HepG2 (cell line): ENCODE data around the gene WDR19. TPM values are rescaled to one million over a fixed set of nuclear protein-coding genes. Genes with fewer than 3 reads are reported as not detected.

Experiments
- ATAC-seq: fragments of 200-7000 bp; cut with Tn5 transposase; 3 replicates; pipeline ENCODE4 v1.9.1; 2020; ENCODE audit warnings: mild to moderate bottlenecking, moderate library complexity
- BruUV-seq: library from RNA; stranded (reverse); fragments of 400-500 nt; replicated peaks from 2 replicates; lab custom pipeline; 2021; lab: Mats Ljungman, UMichigan
- CTCF ChIA-PET: fragments of 300-600 bp; formaldehyde crosslinking; extraction: SDS; loops from one replicate; lab custom pipeline; 2021; ENCODE audit warnings: low total read pairs, inconsistent platforms, low intra/inter-chr PET ratio; lab: Yijun Ruan, JAX
- POLR2A ChIA-PET: fragments of 350-600 bp; sonication (Branson Sonifier 250); formaldehyde crosslinking; loops from one replicate; lab custom pipeline; 2020; ENCODE audit warnings: antibody characterized with exemption, inconsistent platforms; lab: Yijun Ruan, JAX
- DNase-seq: peaks from one replicate; pipeline ENCODE4 v3.0.0-alpha.2; 2015; ENCODE audit warnings: low spot score
- FAIRE-seq: peaks from 3 replicates; lab custom pipeline; 2011; peaks lifted over from hg19 to GRCh38; lab: Jason Lieb, UNC
- H2AFZ ChIP-seq: one replicate; pipeline ENCODE4 v1.6.1; 2011; ENCODE audit warnings: low read length, inconsistent platforms
- H3K27ac ChIP-seq: fragments of 300-600 bp; 3 replicates; pipeline ENCODE4 v1.8.0; 2011; ENCODE audit warnings: mixed run types, mild to moderate bottlenecking, mixed read lengths, low read length, inconsistent platforms; ENCODE audit not compliant: insufficient read depth; ENCODE audit errors: extremely low read length
- H3K27me3 ChIP-seq, 2 experiments: fragments of 200-600 bp in 1 of 2; 2 replicates in 1 of 2; 3 replicates in 1 of 2; pipeline versions ENCODE4 v1.6.0 to v1.8.0; 2011; ENCODE audit warnings: low read length in 2 of 2, mild to moderate bottlenecking in 2 of 2, moderate library complexity in 2 of 2, inconsistent platforms in 1 of 2; ENCODE audit not compliant: insufficient read depth in 2 of 2, control insufficient read depth in 1 of 2
- H3K36me3 ChIP-seq, 2 experiments: fragments of 200-600 bp in 1 of 2; replicated peaks in 1 of 2; 2 replicates in 1 of 2; 3 replicates in 1 of 2; pipeline versions ENCODE4 v1.5.1 to v1.8.0; 2011; ENCODE audit warnings: low read length in 2 of 2, inconsistent platforms in 1 of 2; ENCODE audit not compliant: insufficient read depth in 2 of 2, control insufficient read depth in 1 of 2
- H3K4me1 ChIP-seq: 2 replicates; pipeline ENCODE4 v1.5.1; 2012; ENCODE audit warnings: low read length, inconsistent platforms; ENCODE audit not compliant: insufficient read depth
- H3K4me2 ChIP-seq: 2 replicates; pipeline ENCODE4 v1.6.0; 2011; ENCODE audit warnings: low read depth, low read length, inconsistent platforms
- H3K4me3 ChIP-seq, 3 experiments: fragments of 200-600 bp in 1 of 3; sonication (generic), shearing (Covaris generic) in 1 of 3; replicated peaks in 1 of 3; 2 replicates each; pipeline ENCODE4 v1.5.1; 2011 to 2016; ENCODE audit warnings: low read length in 3 of 3, inconsistent platforms in 2 of 3, low read depth in 2 of 3, mild to moderate bottlenecking in 2 of 3, control low read depth in 1 of 3, mixed read lengths in 1 of 3; ENCODE audit not compliant: insufficient read depth in 1 of 3
- H3K79me2 ChIP-seq: one replicate; pipeline ENCODE4 v1.6.1; 2011; ENCODE audit warnings: low read length, inconsistent platforms; ENCODE audit not compliant: insufficient read depth
- H3K9ac ChIP-seq: 2 replicates; pipeline ENCODE4 v1.6.0; 2011; ENCODE audit warnings: mild to moderate bottlenecking, low read depth, low read length, inconsistent platforms; ENCODE audit not compliant: insufficient read depth
- H3K9me3 ChIP-seq: 2 replicates; pipeline ENCODE4 v1.5.1; 2012; ENCODE audit warnings: mild to moderate bottlenecking, low read length
- H4K20me1 ChIP-seq: 2 replicates; pipeline ENCODE4 v1.6.0; 2011; ENCODE audit warnings: inconsistent platforms, mild to moderate bottlenecking, low read length, moderate library complexity; ENCODE audit not compliant: insufficient read depth
- ARID4A ChIP-seq: sonication (generic); formaldehyde crosslinking; IDR thresholded peaks from 2 replicates; pipeline ENCODE4 v1.5.0; 2020; ENCODE audit warnings: mild to moderate bottlenecking, missing genetic modification reagents, borderline replicate concordance
- CEBPB ChIP-seq: IDR thresholded peaks from 2 replicates; pipeline ENCODE4 v1.6.1; 2011; ENCODE audit warnings: low read depth, low read length, improper control_type of control experiment, borderline replicate concordance
- HNRNPK ChIP-seq: fragments of 200-400 bp; formaldehyde crosslinking; IDR thresholded peaks from 2 replicates; pipeline ENCODE4 v1.6.1; 2018; ENCODE audit warnings: low read length, low read depth, moderate library complexity, mild to moderate bottlenecking; ENCODE audit not compliant: poor library complexity, severe bottlenecking
- TIGD3 ChIP-seq: sonication (generic); formaldehyde crosslinking; IDR thresholded peaks from 2 replicates; pipeline ENCODE4 v1.5.1; 2020; ENCODE audit warnings: mild to moderate bottlenecking, missing genetic modification reagents, borderline replicate concordance
- ZNF326 ChIP-seq: sonication (generic); formaldehyde crosslinking; IDR thresholded peaks from 2 replicates; pipeline ENCODE4 v1.4.0; 2020; ENCODE audit warnings: missing genetic modification reagents, borderline replicate concordance
- WGBS: methylation state at CpG from one replicate; pipeline ENCODE4 v1.1.6; 2017; ENCODE audit warnings: low lambda C conversion rate; 5-methylcytosine and 5-hydroxymethylcytosine counted together
- in situ Hi-C: cut with HindIII; loops from 2 replicates; pipeline ENCODE4 v1.10.0; 2017; ENCODE audit warnings: low pct_unique_long_range_greater_than_20kb; ENCODE audit not compliant: extremely low pct_ligation_motif_present
- intact Hi-C: fragments of 100-400 bp; cut with micrococcal nuclease; formaldehyde crosslinking; loops from one replicate; pipeline ENCODE4 v1.10.0; 2022; ENCODE audit not compliant: unreplicated experiment
- polyA plus RNA-seq, 8 experiments: library from polyadenylated mRNA; depleted of rRNA in 3 of 8; stranded (reverse) in 7 of 8; unstranded in 1 of 8; fragments of >200 nt; fragmentation: Illumina TruSeq in 4 of 8; extraction: Trizol in 4 of 8; gene quantifications; 2 replicates each; pipeline versions ENCODE4 v1.2.1 to v1.2.3, GENCODE V29; 2011 to 2016; ENCODE audit warnings: low read depth in 4 of 8, missing spikeins in 1 of 8, mixed read lengths in 1 of 8; ENCODE audit not compliant: insufficient read depth in 1 of 8
- total RNA-seq, 5 experiments: library from RNA; depleted of rRNA; stranded (reverse); fragments of >200 nt; fragmentation: Illumina TruSeq; extraction: Trizol; gene quantifications; 2 replicates each; pipeline ENCODE4 v1.2.3, GENCODE V29; 2016; ENCODE audit warnings: low read depth in 1 of 5

The WDR19 gene
- total and polyA plus RNA-seq, 2 of the 13 experiments (the other 11 are each of a cell fraction or from before 2014, with no cell fraction given) = 22.9 to 34.1 TPM

- TF ChIP-seq ARID4A = no peak
- TF ChIP-seq TIGD3 (CRISPR knock-in tag) = no peak
- TF ChIP-seq HNRNPK = no peak
Measured at GRCh38 chr4:39154009-39154408, 28.3 kb upstream of the WDR19 start (continued).

DNA sequence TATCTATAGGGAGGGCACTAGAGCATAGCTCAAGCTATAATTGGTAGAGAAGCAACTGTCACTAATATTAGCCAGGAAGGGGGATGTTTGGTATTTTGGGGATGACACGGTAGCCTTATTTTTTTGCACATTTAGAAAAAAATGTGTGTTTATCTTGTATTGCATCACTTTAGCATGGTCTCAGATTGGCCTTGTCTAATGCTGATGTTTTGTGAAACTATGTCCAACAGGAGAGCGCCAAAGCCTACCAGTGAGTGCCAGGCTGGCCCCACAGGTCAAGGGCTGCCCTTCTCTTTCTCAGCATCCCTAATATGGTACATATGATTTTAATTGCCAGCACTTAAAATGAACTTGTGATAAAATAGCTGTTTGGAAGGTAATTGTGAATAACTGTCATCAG, 24.8 kb upstream of the WDR19 start:
- no peak for ATAC-seq
- 48% methylated on average over 2 of the region's 2 CpGs for WGBS
- no peaks in the 10 kb centered on the region for H3K36me3 ChIP-seq
- ChIA-PET CTCF (no interaction called here), POLR2A (no interaction called here)
- H3K27me3 ChIP-seq = no peaks in the 10 kb centered on the region
- BruUV-seq = no TSS peak
- H3K79me2 ChIP-seq = no peaks in the 10 kb centered on the region
- no peak overlapping the region for H2AFZ ChIP-seq
- FAIRE-seq = no peak
- in situ Hi-C loops = no loop called here
- H3K9me3 ChIP-seq = no peaks in the 10 kb centered on the region
- H3K4me2 ChIP-seq = no peak overlapping the region
- H3K9ac ChIP-seq = no peak overlapping the region
- no peak overlapping the region for H3K4me3 ChIP-seq
- no peaks in the 10 kb centered on the region for H4K20me1 ChIP-seq
- intact Hi-C loops = no loop called here
- H3K4me1 ChIP-seq = no peaks in the 10 kb centered on the region
- DNase-seq = no peak
- no peak overlapping the region for H3K27ac ChIP-seq
- TF ChIP-seq CEBPB = peak; percentile 56; the same call in 1 of the 2 replicates
- TF ChIP-seq ZNF326 (CRISPR knock-in tag) = no peak
- TF ChIP-seq, all 625 proteins: peak for 1
